ENCODE results near the gene GAB3. TPM values are rescaled to one million over a fixed set of nuclear protein-coding genes. Genes with fewer than 3 reads are reported as not detected.

Gene GAB3
- total and polyA plus RNA-seq, 9 of the 15 experiments (the other 6 are each of a cell fraction or from before 2014, with no cell fraction given): 16.1 to 31.4 (median 20.2) TPM

DNA sequence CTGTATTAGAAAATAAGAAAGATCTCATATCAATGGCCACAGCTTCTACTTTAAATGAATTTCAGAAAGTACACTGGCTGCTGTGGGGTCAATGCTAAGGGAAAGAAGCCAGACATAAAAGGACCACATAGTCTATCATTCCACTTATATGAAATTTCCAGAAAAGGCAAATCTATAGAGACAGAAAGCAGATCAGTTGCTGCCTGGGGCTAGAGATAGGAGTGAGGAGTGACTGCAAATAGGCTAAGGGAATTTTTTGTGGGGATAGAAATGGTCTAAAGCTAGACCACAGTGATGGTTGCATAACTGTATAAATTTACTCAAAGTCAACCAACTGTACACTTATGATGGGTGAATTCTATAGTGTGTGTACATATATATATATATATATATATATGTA, 8.3 kb downstream of the GAB3 start:
- POLR2A ChIA-PET: interaction anchor here (0.6 to 0.8 kb wide), 2 partner anchors 16 to 24 kb away, joined by 3 to 4 read pairs; no protein-coding TSS in a partner anchor

DNA sequence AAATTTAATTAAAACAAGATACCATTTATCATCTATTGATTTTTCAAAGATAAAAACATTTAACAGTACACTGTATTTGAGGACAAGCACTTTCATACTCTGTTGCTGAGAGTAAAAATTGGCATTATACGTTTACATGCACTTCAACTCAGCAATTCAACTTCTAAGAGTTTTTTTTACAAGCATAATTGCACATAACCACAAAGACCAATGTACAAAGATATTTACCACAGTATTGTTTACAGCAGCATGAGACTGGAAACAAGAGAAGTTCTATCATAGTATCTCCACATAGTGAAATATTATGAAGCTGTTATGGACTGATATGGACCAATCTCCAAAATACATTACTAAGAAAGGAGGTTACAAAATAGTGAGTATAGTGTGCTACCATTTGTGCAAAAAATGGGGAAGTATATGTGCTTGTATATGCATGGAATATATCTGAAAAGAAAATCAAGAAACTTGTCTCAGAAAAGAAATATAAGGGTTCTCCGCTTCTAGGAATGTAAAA, 10.9 kb downstream of the GAB3 start:
- Histone ChIP-seq H3K4me3 (no peak overlapping the region), H3K4me1 (replicated peaks in 1 of 2; ENCODE audit: control insufficient read depth in 2 of 2, insufficient read depth in 2 of 2, low read length in 2 of 2) (peaks cover 0 to 41% of the 10 kb centered on the region in 2 experiments; a peak in 3 of 5 replicates), H3K9ac (ENCODE audit: insufficient read depth in 1 of 2, low read depth in 2 of 2, low read length in 2 of 2) (no peak overlapping the region), H3K27me3 (ENCODE audit: control insufficient read depth in 2 of 2, insufficient read depth in 2 of 2, low read length in 2 of 2) (no peaks in the 10 kb centered on the region), H3K9me1 (ENCODE audit: control insufficient read depth, insufficient read depth, low read length) (no peaks in the 10 kb centered on the region), H3K9me3 (replicated peaks; ENCODE audit: control insufficient read depth, insufficient read depth, low read depth, low read length) (no peaks in the 10 kb centered on the region), H3K36me3 (ENCODE audit: control insufficient read depth, insufficient read depth, low read length) (peaks cover 22% of the 10 kb centered on the region; the same call in 2 of the 3 replicates), H2AFZ (ENCODE audit: low read depth, low read length) (no peak overlapping the region), H3K79me2 (ENCODE audit: control insufficient read depth, insufficient read depth, low read length) (peaks cover 93% of the 10 kb centered on the region), H3K27ac (ENCODE audit: extremely low read depth, low read depth, low read length) (peak overlapping the region; percentile 35; the same call in 1 of the 3 replicates), H3K4me2 (ENCODE audit: insufficient read depth, low read length) (no peak overlapping the region), H4K20me1 (replicated peaks; ENCODE audit: control insufficient read depth, insufficient read depth, low read length) (no peaks in the 10 kb centered on the region)
- no peak for DNase-seq (ENCODE audit: extremely low read depth in 1 of 4, low spot score in 3 of 4)
- ChIA-PET POLR2A (interaction anchor here (0.6 to 1.5 kb wide), 5 partner anchors 9 to 194 kb away, joined by 3 to 5 read pairs (median 3); no protein-coding TSS in a partner anchor), CTCF (ENCODE audit: low intra/inter-chr PET ratio) (no interaction called here)
- in situ Hi-C loops (cut with MboI) (loop anchor here (25.0 kb wide), 1 partner anchor 153 kb away; the partner anchor contains the start of gene CTAG1A), intact Hi-C loops (cut with micrococcal nuclease) (no loop called here)
- no TSS peak for BruUV-seq (replicated peaks)
- WGBS (ENCODE audit: insufficient coverage, low coverage, missing lambda C conversion rate): 60% methylated on average over 2 of the region's 2 CpGs
- no peak; the same call in 2 of the 3 replicates for ATAC-seq
- FAIRE-seq: no peak
- TF ChIP-seq ZNF830 (CRISPR knock-in tag; IDR thresholded peaks at IDR 0.05): no peak
- TF ChIP-seq PPARD (CRISPR knock-in tag; IDR thresholded peaks at IDR 0.05): no peak
- TF ChIP-seq SRSF3 (IDR thresholded peaks at IDR 0.05; ENCODE audit: insufficient read depth, low read length): no peak
- TF ChIP-seq SP1 (CRISPR knock-in tag; IDR thresholded peaks at IDR 0.05): no peak
- TF ChIP-seq ARID1B (IDR thresholded peaks at IDR 0.05): 0 out of 2 replicates have a peak, but pooled peaks have one; percentile 25
- TF ChIP-seq, protein P1, sequence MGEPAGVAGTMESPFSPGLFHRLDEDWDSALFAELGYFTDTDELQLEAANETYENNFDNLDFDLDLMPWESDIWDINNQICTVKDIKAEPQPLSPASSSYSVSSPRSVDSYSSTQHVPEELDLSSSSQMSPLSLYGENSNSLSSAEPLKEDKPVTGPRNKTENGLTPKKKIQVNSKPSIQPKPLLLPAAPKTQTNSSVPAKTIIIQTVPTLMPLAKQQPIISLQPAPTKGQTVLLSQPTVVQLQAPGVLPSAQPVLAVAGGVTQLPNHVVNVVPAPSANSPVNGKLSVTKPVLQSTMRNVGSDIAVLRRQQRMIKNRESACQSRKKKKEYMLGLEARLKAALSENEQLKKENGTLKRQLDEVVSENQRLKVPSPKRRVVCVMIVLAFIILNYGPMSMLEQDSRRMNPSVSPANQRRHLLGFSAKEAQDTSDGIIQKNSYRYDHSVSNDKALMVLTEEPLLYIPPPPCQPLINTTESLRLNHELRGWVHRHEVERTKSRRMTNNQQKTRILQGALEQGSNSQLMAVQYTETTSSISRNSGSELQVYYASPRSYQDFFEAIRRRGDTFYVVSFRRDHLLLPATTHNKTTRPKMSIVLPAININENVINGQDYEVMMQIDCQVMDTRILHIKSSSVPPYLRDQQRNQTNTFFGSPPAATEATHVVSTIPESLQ (CRISPR knock-in tag; IDR thresholded peaks at IDR 0.05): no peak
- TF ChIP-seq SMAD3 (CRISPR knock-in tag; conservative IDR thresholded peaks at IDR 0.05): no peak
- no peak for TF ChIP-seq HOXB6 (CRISPR knock-in tag; IDR thresholded peaks at IDR 0.05; ENCODE audit: borderline replicate concordance)
- TF ChIP-seq CXXC5 (CRISPR knock-in tag; IDR thresholded peaks at IDR 0.05): no peak

More for the DNA sequence above, 8.3 kb downstream of the GAB3 start:
- ATAC-seq (peak; percentile 37), FAIRE-seq (peak; percentile 6), DNase-seq (ENCODE audit: extremely low read depth in 1 of 4, low spot score in 3 of 4) (peak in 1 of 4 experiments; percentile 38)
- Histone ChIP-seq H4K20me1 (replicated peaks; ENCODE audit: control insufficient read depth, insufficient read depth, low read length) (no peaks in the 10 kb centered on the region), H2AFZ (ENCODE audit: low read depth, low read length) (no peak overlapping the region), H3K36me3 (ENCODE audit: control insufficient read depth, insufficient read depth, low read length) (peaks cover 9% of the 10 kb centered on the region; the same call in 2 of the 3 replicates), H3K9me3 (replicated peaks; ENCODE audit: control insufficient read depth, insufficient read depth, low read depth, low read length) (no peaks in the 10 kb centered on the region), H3K4me1 (replicated peaks in 1 of 2; ENCODE audit: control insufficient read depth in 2 of 2, insufficient read depth in 2 of 2, low read length in 2 of 2) (peaks cover 0 to 28% of the 10 kb centered on the region in 2 experiments; a peak in 3 of 5 replicates), H3K9ac (ENCODE audit: insufficient read depth in 1 of 2, low read depth in 2 of 2, low read length in 2 of 2) (peak overlapping the region in 1 of 2 experiments; percentile 9; a peak in 1 of 4 replicates), H3K79me2 (ENCODE audit: control insufficient read depth, insufficient read depth, low read length) (peaks cover 90% of the 10 kb centered on the region), H3K27me3 (ENCODE audit: control insufficient read depth in 2 of 2, insufficient read depth in 2 of 2, low read length in 2 of 2) (no peaks in the 10 kb centered on the region), H3K27ac (ENCODE audit: extremely low read depth, low read depth, low read length) (0 out of 3 replicates have a peak overlapping the region, but pooled peaks have one; percentile 26), H3K9me1 (ENCODE audit: control insufficient read depth, insufficient read depth, low read length) (no peaks in the 10 kb centered on the region), H3K4me2 (ENCODE audit: insufficient read depth, low read length) (no peak overlapping the region; the same call in 1 of the 2 replicates), H3K4me3 (no peak overlapping the region)
- peak; percentile 62 for TF ChIP-seq CBFA2T3 (IDR thresholded peaks at IDR 0.05)
- TF ChIP-seq TCF3 (CRISPR knock-in tag; IDR thresholded peaks at IDR 0.05): peak; percentile 54; the same call in 1 of the 2 replicates
- TF ChIP-seq ARID1B (IDR thresholded peaks at IDR 0.05): peak; percentile 48; the same call in 1 of the 2 replicates
- TF ChIP-seq TEAD4 (IDR thresholded peaks at IDR 0.05; ENCODE audit: low read length): 0 out of 2 replicates have a peak, but pooled peaks have one; percentile 10
- TF ChIP-seq TEAD4 (CRISPR knock-in tag; IDR thresholded peaks at IDR 0.05; ENCODE audit: borderline replicate concordance): no peak
- TF ChIP-seq TAL1 (IDR thresholded peaks at IDR 0.05): peak; percentile 33; the same call in 1 of the 2 replicates
- TF ChIP-seq ZNF24 (IDR thresholded peaks at IDR 0.05): no peak
- TF ChIP-seq POLR2AphosphoS2 (IDR thresholded peaks at IDR 0.05; ENCODE audit: low read length): no peak
- TF ChIP-seq CBFA2T2 (conservative IDR thresholded peaks at IDR 0.05): peak; percentile 22; the same call in 1 of the 2 replicates
- no TSS peak for BruUV-seq (replicated peaks)
- CTCF ChIA-PET (ENCODE audit: low intra/inter-chr PET ratio): no interaction called here
- in situ Hi-C loops (cut with MboI): loop anchor here (25.0 kb wide), 1 partner anchor 155 kb away; the partner anchor contains the start of gene CTAG1A
- intact Hi-C loops (cut with micrococcal nuclease): no loop called here

All from K562 (cell line).